Astrocyte (in vitro differentiated cells and primary cell): ENCODE data around the gene GFM1. TPM values are rescaled to one million over a fixed set of nuclear protein-coding genes. Genes with fewer than 3 reads are reported as not detected.

Experiments
- DNase-seq: peaks from one replicate; pipeline ENCODE4 v3.0.0-alpha.2; 2010; ENCODE audit warnings: low read depth
- FAIRE-seq: peaks from 2 replicates; lab custom pipeline; 2011; peaks lifted over from hg19 to GRCh38; lab: Jason Lieb, UNC
- H2AFZ ChIP-seq: 2 replicates; pipeline ENCODE4 v1.6.0; 2012; ENCODE audit warnings: low read depth, low read length, inconsistent platforms
- H3K27ac ChIP-seq: 2 replicates; pipeline ENCODE4 v1.5.1; 2011; ENCODE audit warnings: low read depth, low read length, inconsistent platforms
- H3K27me3 ChIP-seq: 2 replicates; pipeline ENCODE4 v1.6.0; 2011; ENCODE audit warnings: low read length, inconsistent platforms; ENCODE audit not compliant: insufficient read depth
- H3K36me3 ChIP-seq: 2 replicates; pipeline ENCODE4 v1.5.1; 2011; ENCODE audit warnings: low read length, inconsistent platforms; ENCODE audit not compliant: insufficient read depth
- H3K4me1 ChIP-seq: 2 replicates; pipeline ENCODE4 v1.5.1; 2011; ENCODE audit warnings: low read length, inconsistent platforms; ENCODE audit not compliant: insufficient read depth
- H3K4me2 ChIP-seq: 2 replicates; pipeline ENCODE4 v1.6.0; 2012; ENCODE audit warnings: low read length, inconsistent platforms
- H3K4me3 ChIP-seq: 2 replicates; pipeline ENCODE4 v1.5.1; 2011; ENCODE audit warnings: low read depth, mild to moderate bottlenecking, low read length, inconsistent platforms; ENCODE audit not compliant: insufficient read depth
- H3K79me2 ChIP-seq: 2 replicates; pipeline ENCODE4 v1.6.0; 2012; ENCODE audit warnings: mild to moderate bottlenecking, low read length, inconsistent platforms; ENCODE audit not compliant: insufficient read depth
- H3K9ac ChIP-seq: 2 replicates; pipeline ENCODE4 v1.6.0; 2012; ENCODE audit warnings: mild to moderate bottlenecking, low read length, inconsistent platforms
- H3K9me3 ChIP-seq: 2 replicates; pipeline ENCODE4 v1.5.1; 2012; ENCODE audit warnings: low read depth, mild to moderate bottlenecking, low read length, inconsistent platforms; ENCODE audit not compliant: insufficient read depth
- H4K20me1 ChIP-seq: 2 replicates; pipeline ENCODE4 v1.6.0; 2012; ENCODE audit warnings: low read length, inconsistent platforms; ENCODE audit not compliant: insufficient read depth
- H3K27ac Mint-ChIP-seq: one replicate; pipeline ENCODE4 v1.8.0; 2021; ENCODE audit warnings: mild to moderate bottlenecking, mixed read lengths; ENCODE audit not compliant: unreplicated experiment
- H3K27me3 Mint-ChIP-seq: one replicate; pipeline ENCODE4 v1.8.0; 2021; ENCODE audit warnings: low read depth, mixed read lengths; ENCODE audit not compliant: unreplicated experiment
- H3K36me3 Mint-ChIP-seq: one replicate; pipeline ENCODE4 v1.8.0; 2021; ENCODE audit warnings: low read depth, mixed read lengths; ENCODE audit not compliant: unreplicated experiment
- H3K4me1 Mint-ChIP-seq: one replicate; pipeline ENCODE4 v1.8.0; 2021; ENCODE audit warnings: low read depth, mixed read lengths; ENCODE audit not compliant: unreplicated experiment
- H3K4me3 Mint-ChIP-seq: one replicate; pipeline ENCODE4 v1.8.0; 2021; ENCODE audit warnings: mild to moderate bottlenecking, moderate library complexity, mixed read lengths; ENCODE audit not compliant: unreplicated experiment
- H3K9me3 Mint-ChIP-seq: one replicate; pipeline ENCODE4 v1.8.0; 2021; ENCODE audit warnings: mild to moderate bottlenecking, mixed read lengths; ENCODE audit not compliant: unreplicated experiment
- EZH2 ChIP-seq: IDR thresholded peaks from 2 replicates; pipeline ENCODE4 v1.6.1; 2012; ENCODE audit warnings: mild to moderate bottlenecking, low read length, inconsistent platforms; ENCODE audit not compliant: insufficient read depth
- total RNA-seq: library from RNA; stranded (reverse); gene quantifications from 2 replicates; pipeline ENCODE4 v1.2.1, GENCODE V29; 2021
- TF ChIP-seq, protein P1 (sequence below): IDR thresholded peaks from 2 replicates; pipeline ENCODE4 v1.5.1; 2011; ENCODE audit warnings: low read depth, mild to moderate bottlenecking, inconsistent platforms, low read length, moderate library complexity; ENCODE audit not compliant: insufficient read depth

GFM1 gene
- total RNA-seq, 1 donor from 2014 or later, result 32.6 TPM

DNA sequence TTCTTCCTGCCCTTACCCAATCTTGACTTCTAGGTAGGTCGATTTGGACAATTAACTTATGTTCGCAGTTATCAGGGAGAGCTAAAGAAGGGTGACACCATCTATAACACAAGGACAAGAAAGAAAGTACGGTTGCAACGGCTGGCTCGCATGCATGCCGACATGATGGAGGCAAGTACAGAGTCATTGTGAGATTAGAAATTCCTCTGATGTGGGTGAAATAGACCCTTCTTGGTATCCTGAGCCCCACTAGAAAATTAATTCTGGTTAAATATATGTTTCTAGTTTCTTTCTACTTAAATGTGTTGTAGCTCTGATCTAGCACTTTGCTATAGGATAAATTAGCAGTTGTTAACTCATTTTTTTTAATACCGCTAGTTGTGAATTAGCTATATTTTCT, 14.6 kb downstream of the GFM1 start:
- H3K9me3 ChIP-seq, result no peaks in the 10 kb centered on the region
- peaks cover 26% of the 10 kb centered on the region for H3K36me3 ChIP-seq
- H3K4me2 ChIP-seq, result no peak overlapping the region
- H3K27me3 Mint-ChIP-seq, result no peaks in the 10 kb centered on the region
- no peaks in the 10 kb centered on the region for H3K9me3 Mint-ChIP-seq
- FAIRE-seq (no peak), DNase-seq (no peak)
- no peak overlapping the region for H2AFZ ChIP-seq
- no peak for TF ChIP-seq EZH2
- TF ChIP-seq, protein P1, sequence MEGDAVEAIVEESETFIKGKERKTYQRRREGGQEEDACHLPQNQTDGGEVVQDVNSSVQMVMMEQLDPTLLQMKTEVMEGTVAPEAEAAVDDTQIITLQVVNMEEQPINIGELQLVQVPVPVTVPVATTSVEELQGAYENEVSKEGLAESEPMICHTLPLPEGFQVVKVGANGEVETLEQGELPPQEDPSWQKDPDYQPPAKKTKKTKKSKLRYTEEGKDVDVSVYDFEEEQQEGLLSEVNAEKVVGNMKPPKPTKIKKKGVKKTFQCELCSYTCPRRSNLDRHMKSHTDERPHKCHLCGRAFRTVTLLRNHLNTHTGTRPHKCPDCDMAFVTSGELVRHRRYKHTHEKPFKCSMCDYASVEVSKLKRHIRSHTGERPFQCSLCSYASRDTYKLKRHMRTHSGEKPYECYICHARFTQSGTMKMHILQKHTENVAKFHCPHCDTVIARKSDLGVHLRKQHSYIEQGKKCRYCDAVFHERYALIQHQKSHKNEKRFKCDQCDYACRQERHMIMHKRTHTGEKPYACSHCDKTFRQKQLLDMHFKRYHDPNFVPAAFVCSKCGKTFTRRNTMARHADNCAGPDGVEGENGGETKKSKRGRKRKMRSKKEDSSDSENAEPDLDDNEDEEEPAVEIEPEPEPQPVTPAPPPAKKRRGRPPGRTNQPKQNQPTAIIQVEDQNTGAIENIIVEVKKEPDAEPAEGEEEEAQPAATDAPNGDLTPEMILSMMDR, result no peak
- no peak overlapping the region for H3K4me3 ChIP-seq
- H3K4me1 Mint-ChIP-seq, result peaks cover 3% of the 10 kb centered on the region
- H3K9ac ChIP-seq, result no peak overlapping the region
- H3K27ac Mint-ChIP-seq, result no peak overlapping the region
- no peaks in the 10 kb centered on the region for H4K20me1 ChIP-seq
- no peaks in the 10 kb centered on the region for H3K27me3 ChIP-seq
- H3K4me1 ChIP-seq, result peaks cover 3% of the 10 kb centered on the region
- peaks cover 3% of the 10 kb centered on the region for H3K36me3 Mint-ChIP-seq
- H3K27ac ChIP-seq, result no peak overlapping the region
- H3K79me2 ChIP-seq, result no peaks in the 10 kb centered on the region
- no peak overlapping the region for H3K4me3 Mint-ChIP-seq

DNA sequence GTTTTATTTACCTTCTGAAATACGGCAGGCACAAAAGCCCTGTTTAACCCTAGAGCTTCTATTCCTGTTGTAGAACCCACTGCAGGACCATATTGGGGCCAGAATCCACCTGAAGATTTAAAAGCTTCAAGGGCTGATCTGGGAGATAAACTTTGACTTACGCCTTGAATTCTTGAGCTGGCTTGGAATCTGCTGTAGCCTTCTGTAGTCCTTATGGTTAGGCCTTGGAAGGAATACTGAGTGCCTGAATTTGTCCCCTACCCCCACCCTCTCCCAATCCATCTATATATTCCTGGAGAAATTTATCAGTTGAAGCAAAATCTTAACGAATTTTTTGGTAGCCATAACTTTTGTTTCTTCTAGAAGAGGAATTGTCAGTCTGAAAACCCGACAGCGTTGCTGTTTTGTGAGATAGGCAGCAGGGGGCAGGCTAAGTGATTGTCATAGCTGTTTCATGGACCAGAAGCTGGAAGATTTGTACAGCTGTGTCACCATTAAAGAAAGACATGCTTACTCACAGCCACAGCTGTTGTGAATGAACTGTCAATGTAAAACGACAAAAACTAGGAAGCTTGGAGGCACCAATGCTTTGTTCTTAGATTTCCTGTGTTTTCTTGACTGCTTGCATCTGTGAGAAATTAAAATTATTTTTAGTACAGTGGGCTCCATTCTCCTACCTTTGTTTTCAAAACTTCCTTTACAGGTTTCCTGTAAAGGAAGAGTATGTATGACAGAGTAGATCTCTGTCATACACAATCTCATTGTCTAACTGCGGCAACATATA, 15.3 kb downstream of the GFM1 start:
- peak; percentile 93 for FAIRE-seq
- TF ChIP-seq, protein P1, result peak; percentile 84
- TF ChIP-seq EZH2, result no peak
- H3K4me3 ChIP-seq, result no peak overlapping the region
- H3K9me3 ChIP-seq, result no peaks in the 10 kb centered on the region
- H3K27ac ChIP-seq, result no peak overlapping the region
- peaks cover 3% of the 10 kb centered on the region for H3K4me1 ChIP-seq
- peak; percentile 65 for DNase-seq
- Mint-ChIP-seq H3K9me3 (no peaks in the 10 kb centered on the region), H3K27me3 (no peaks in the 10 kb centered on the region), H3K4me3 (no peak overlapping the region), H3K36me3 (peaks cover 3% of the 10 kb centered on the region), H3K4me1 (peaks cover 3% of the 10 kb centered on the region), H3K27ac (peak overlapping the region; percentile 47)
- H3K4me2 ChIP-seq, result no peak overlapping the region
- H3K79me2 ChIP-seq, result no peaks in the 10 kb centered on the region
- peaks cover 26% of the 10 kb centered on the region for H3K36me3 ChIP-seq
- no peaks in the 10 kb centered on the region for H4K20me1 ChIP-seq
- H3K9ac ChIP-seq, result no peak overlapping the region
- H2AFZ ChIP-seq, result no peak overlapping the region
- H3K27me3 ChIP-seq, result no peaks in the 10 kb centered on the region

DNA sequence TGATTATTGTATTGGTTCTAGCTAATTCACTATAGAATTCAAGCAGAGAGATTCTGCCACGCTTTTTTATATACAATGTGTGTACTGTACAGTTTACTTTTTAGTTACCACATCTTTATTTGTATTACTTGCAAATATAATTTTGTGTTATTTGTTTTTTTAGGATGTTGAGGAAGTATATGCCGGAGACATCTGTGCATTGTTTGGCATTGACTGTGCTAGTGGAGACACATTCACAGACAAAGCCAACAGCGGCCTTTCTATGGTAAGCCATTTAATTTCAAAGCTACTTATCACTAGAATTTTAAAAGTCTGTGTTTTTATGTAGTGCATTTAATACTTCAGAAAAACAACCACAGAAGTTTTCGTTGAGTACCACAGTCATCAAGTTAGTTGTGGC, 16.4 kb downstream of the GFM1 start:
- Mint-ChIP-seq H3K4me3 (no peak overlapping the region), H3K4me1 (peaks cover 3% of the 10 kb centered on the region), H3K36me3 (peaks cover 3% of the 10 kb centered on the region), H3K27ac (no peak overlapping the region), H3K27me3 (no peaks in the 10 kb centered on the region), H3K9me3 (no peaks in the 10 kb centered on the region)
- Histone ChIP-seq H3K27me3 (no peaks in the 10 kb centered on the region), H3K4me3 (no peak overlapping the region), H3K9ac (no peak overlapping the region), H4K20me1 (no peaks in the 10 kb centered on the region), H3K4me1 (peaks cover 3% of the 10 kb centered on the region), H3K9me3 (no peaks in the 10 kb centered on the region), H3K27ac (no peak overlapping the region), H3K79me2 (no peaks in the 10 kb centered on the region), H3K36me3 (peaks cover 22% of the 10 kb centered on the region), H3K4me2 (no peak overlapping the region), H2AFZ (no peak overlapping the region)
- FAIRE-seq (no peak), DNase-seq (no peak)
- no peak for TF ChIP-seq EZH2
- TF ChIP-seq, protein P1, result no peak
